H1 (cell line): Measurements from ENCODE around the gene GSTM3. TPM values are rescaled to one million over a fixed set of nuclear protein-coding genes. Genes with fewer than 3 reads are reported as not detected.

Experiments used
- CTCF ChIA-PET: fragments of 300-600 bp; sonication (Branson Sonifier 250); formaldehyde crosslinking; loops from one replicate; lab custom pipeline; 2021; ENCODE audit not compliant: partially characterized antibody; lab: Charles Lee
- POLR2A ChIA-PET: fragments of 300-600 bp; sonication (Branson Sonifier 250); formaldehyde crosslinking; loops from one replicate; lab custom pipeline; 2021; ENCODE audit warnings: inconsistent platforms; ENCODE audit not compliant: partially characterized antibody; lab: Charles Lee
- DNase-seq, 2 experiments: peaks; one replicate each; pipeline versions ENCODE4 v3.0.0 to v3.0.0-alpha.2; 2010 to 2022; ENCODE audit warnings: low spot score in 2 of 2, low read depth in 1 of 2, mixed read lengths in 1 of 2
- FAIRE-seq: peaks from 2 replicates; lab custom pipeline; 2011; peaks lifted over from hg19 to GRCh38; lab: Jason Lieb, UNC
- H2AFZ ChIP-seq: 2 replicates; pipeline ENCODE4 v1.8.1; 2012; ENCODE audit warnings: low read length, inconsistent platforms
- H2AK5ac ChIP-seq: 2 replicates; pipeline ENCODE4 v1.6.1; 2013; ENCODE audit warnings: low read depth, low read length
- H2BK120ac ChIP-seq: replicated peaks from 2 replicates; pipeline ENCODE3; 2013; ENCODE audit warnings: low read depth, low read length, inconsistent platforms
- H2BK12ac ChIP-seq: 2 replicates; pipeline ENCODE4 v1.6.1; 2013; ENCODE audit warnings: low read depth, low read length
- H2BK15ac ChIP-seq: 2 replicates; pipeline ENCODE4 v1.6.1; 2013; ENCODE audit warnings: low read length
- H2BK20ac ChIP-seq: 2 replicates; pipeline ENCODE4 v1.6.1; 2013; ENCODE audit warnings: low read length
- H2BK5ac ChIP-seq: 2 replicates; pipeline ENCODE4 v1.6.1; 2013; ENCODE audit warnings: low read depth, low read length
- H3K14ac ChIP-seq: 2 replicates; pipeline ENCODE4 v1.6.1; 2013; ENCODE audit warnings: inconsistent platforms; ENCODE audit not compliant: insufficient read length
- H3K18ac ChIP-seq: 2 replicates; pipeline ENCODE4 v1.6.1; 2013; ENCODE audit warnings: low read length; ENCODE audit errors: extremely low read depth
- H3K23ac ChIP-seq: 2 replicates; pipeline ENCODE4 v1.6.1; 2013; ENCODE audit warnings: inconsistent platforms; ENCODE audit not compliant: insufficient read length
- H3K23me2 ChIP-seq: 2 replicates; pipeline ENCODE4 v1.6.1; 2013; ENCODE audit warnings: low read depth, low read length
- H3K27ac ChIP-seq: 2 replicates; pipeline ENCODE4 v1.6.1; 2011; ENCODE audit warnings: low read depth, low read length, inconsistent platforms
- H3K27me3 ChIP-seq, 4 experiments: replicated peaks in 1 of 4; 1 replicate in 1 of 4; 2 replicates in 3 of 4; pipeline versions ENCODE4 v1.6.1 to v1.8.1; 2011 to 2013; ENCODE audit warnings: low read length in 3 of 4, mild to moderate bottlenecking in 3 of 4, inconsistent platforms in 2 of 4, mixed read lengths in 2 of 4, moderate library complexity in 1 of 4; ENCODE audit not compliant: control insufficient read depth in 3 of 4, insufficient read depth in 3 of 4; ENCODE audit errors: extremely low read depth in 1 of 4
- H3K36me3 ChIP-seq, 4 experiments: 2 replicates each; pipeline versions ENCODE4 v1.6.1 to v1.8.1; 2011 to 2013; ENCODE audit warnings: mild to moderate bottlenecking in 4 of 4, low read length in 3 of 4, moderate library complexity in 2 of 4, control low read depth in 1 of 4, inconsistent platforms in 1 of 4; ENCODE audit not compliant: insufficient read depth in 4 of 4, control insufficient read depth in 2 of 4
- H3K4ac ChIP-seq: replicated peaks from 2 replicates; pipeline ENCODE3; 2013; ENCODE audit warnings: low read length, low read depth, mixed read lengths, inconsistent platforms; ENCODE audit not compliant: insufficient read length
- H3K4me1 ChIP-seq, 4 experiments: replicated peaks in 1 of 4; 1 replicate in 1 of 4; 2 replicates in 3 of 4; pipeline versions ENCODE4 v1.6.1 to v1.8.1; 2011 to 2013; ENCODE audit warnings: low read length in 3 of 4, inconsistent platforms in 2 of 4, mixed read lengths in 1 of 4; ENCODE audit not compliant: insufficient read depth in 4 of 4, control insufficient read depth in 3 of 4
- H3K4me2 ChIP-seq, 2 experiments: 2 replicates each; pipeline versions ENCODE4 v1.6.1 to v1.8.1; 2011 to 2013; ENCODE audit warnings: low read depth in 2 of 2, low read length in 2 of 2, control low read depth in 1 of 2, inconsistent platforms in 1 of 2, mild to moderate bottlenecking in 1 of 2; ENCODE audit not compliant: insufficient read depth in 1 of 2
- H3K4me3 ChIP-seq, 4 experiments: fragments of 200-600, 300-600 bp in 1 of 4; sonication (generic), shearing (Covaris generic), sonication (Bioruptor Twin) in 1 of 4; 2 replicates each; pipeline versions ENCODE4 v1.5.1 to v1.8.1; 2011 to 2016; ENCODE audit warnings: low read length in 4 of 4, low read depth in 3 of 4, control low read depth in 2 of 4, inconsistent platforms in 2 of 4, mild to moderate bottlenecking in 2 of 4, mixed read lengths in 1 of 4, moderate library complexity in 1 of 4; ENCODE audit not compliant: insufficient read depth in 2 of 4; ENCODE audit errors: extremely low read depth in 1 of 4
- H3K56ac ChIP-seq: replicated peaks from 2 replicates; pipeline ENCODE3; 2013; ENCODE audit warnings: low read depth, mild to moderate bottlenecking, mixed read lengths, low read length, inconsistent platforms; ENCODE audit not compliant: insufficient read length
- H3K79me1 ChIP-seq: 2 replicates; pipeline ENCODE4 v1.6.1; 2013; ENCODE audit warnings: low read depth, low read length, control low read depth
- H3K79me2 ChIP-seq, 2 experiments: 2 replicates each; pipeline versions ENCODE4 v1.6.1 to v1.8.1; 2012 to 2013; ENCODE audit warnings: low read length in 2 of 2, mild to moderate bottlenecking in 2 of 2, inconsistent platforms in 1 of 2; ENCODE audit not compliant: insufficient read depth in 2 of 2, control insufficient read depth in 1 of 2
- H3K9ac ChIP-seq, 4 experiments: replicated peaks in 1 of 4; 1 replicate in 1 of 4; 2 replicates in 3 of 4; pipeline versions ENCODE4 v1.6.1 to v1.8.1; 2011 to 2013; ENCODE audit warnings: low read depth in 3 of 4, low read length in 3 of 4, control low read depth in 2 of 4, mild to moderate bottlenecking in 2 of 4, moderate library complexity in 2 of 4, inconsistent platforms in 1 of 4; ENCODE audit errors: extremely low read depth in 1 of 4
- H3K9me3 ChIP-seq, 2 experiments: 2 replicates each; pipeline versions ENCODE4 v1.6.1 to v1.8.1; 2012 to 2013; ENCODE audit warnings: mild to moderate bottlenecking in 2 of 2, moderate library complexity in 2 of 2, control low read depth in 1 of 2, inconsistent platforms in 1 of 2, low read depth in 1 of 2, low read length in 1 of 2, mixed read lengths in 1 of 2; ENCODE audit not compliant: insufficient read depth in 2 of 2
- H4K20me1 ChIP-seq, 2 experiments: replicated peaks in 1 of 2; 2 replicates each; pipeline versions ENCODE3 to v1.8.1; 2011 to 2013; ENCODE audit warnings: inconsistent platforms in 2 of 2, low read length in 2 of 2, mild to moderate bottlenecking in 1 of 2; ENCODE audit not compliant: insufficient read depth in 2 of 2, control insufficient read depth in 1 of 2
- H4K5ac ChIP-seq: 2 replicates; pipeline ENCODE4 v1.6.1; 2013; ENCODE audit warnings: low read length, low read depth, mixed read lengths, inconsistent platforms; ENCODE audit not compliant: insufficient read length
- H4K8ac ChIP-seq: 2 replicates; pipeline ENCODE4 v1.8.0; 2013; ENCODE audit warnings: mild to moderate bottlenecking, moderate library complexity, low read length, inconsistent platforms; ENCODE audit not compliant: insufficient read depth; ENCODE audit errors: extremely low read depth
- H4K91ac ChIP-seq: replicated peaks from 2 replicates; pipeline ENCODE3; 2013; ENCODE audit warnings: low read length, mixed read lengths, inconsistent platforms; ENCODE audit not compliant: insufficient read length
- BCL11A ChIP-seq, 2 experiments: IDR thresholded peaks; one replicate each; pipeline ENCODE4 v1.6.1; 2011; ENCODE audit warnings: low read depth in 2 of 2, low read length in 2 of 2, mild to moderate bottlenecking in 2 of 2
- CBX5 ChIP-seq: fragments of 300-800, 300-1000 bp; sonication (generic); IDR thresholded peaks from 2 replicates; pipeline ENCODE4 v1.7.1; 2016; ENCODE audit warnings: antibody characterized with exemption, low read length, low read depth
- CHD1 ChIP-seq: IDR thresholded peaks from 2 replicates; pipeline ENCODE4 v1.6.1; 2012; ENCODE audit warnings: low read depth, low read length, improper control_type of control experiment
- JUN ChIP-seq: IDR thresholded peaks from 2 replicates; pipeline ENCODE4 v1.6.1; 2011; ENCODE audit warnings: low read depth, mild to moderate bottlenecking, improper control_type of control experiment, low read length
- JUND ChIP-seq: IDR thresholded peaks from 2 replicates; pipeline ENCODE4 v1.6.1; 2011; ENCODE audit warnings: mild to moderate bottlenecking, improper control_type of control experiment, low read length
- KDM5A ChIP-seq: fragments of 200-600 bp; IDR thresholded peaks from 2 replicates; pipeline ENCODE4 v1.7.1; 2012; ENCODE audit warnings: mild to moderate bottlenecking, low read length, inconsistent platforms, mixed read lengths
- NANOG ChIP-seq: IDR thresholded peaks from 2 replicates; pipeline ENCODE4 v1.6.1; 2011; ENCODE audit warnings: low read length, low read depth, mild to moderate bottlenecking, inconsistent platforms; ENCODE audit not compliant: insufficient read depth, poor library complexity, severe bottlenecking
- PHF8 ChIP-seq: fragments of 200-600 bp; sonication (generic); conservative IDR thresholded peaks from 2 replicates; pipeline ENCODE4 v1.7.1; 2012; ENCODE audit warnings: low read depth, mild to moderate bottlenecking, inconsistent platforms, low read length, moderate library complexity
- SIN3A ChIP-seq, 2 experiments: IDR thresholded peaks in 1 of 2; conservative IDR thresholded peaks in 1 of 2; 2 replicates each; pipeline ENCODE4 v1.6.1; 2011 to 2012; ENCODE audit warnings: low read length in 2 of 2, improper control_type of control experiment in 1 of 2, low read depth in 1 of 2, mild to moderate bottlenecking in 1 of 2
- SP2 ChIP-seq: IDR thresholded peaks from 2 replicates; pipeline ENCODE4 v1.6.1; 2012; ENCODE audit warnings: mild to moderate bottlenecking, low read length, inconsistent platforms
- WGBS, 2 experiments: shearing (Covaris generic) in 1 of 2; methylation state at CpG; one replicate each; pipeline versions ENCODE4 v1.1.6 to v1.1.7; 2013 to 2015; ENCODE audit warnings: low lambda C conversion rate in 2 of 2, mixed read lengths in 2 of 2, inconsistent platforms in 1 of 2, low coverage in 1 of 2, missing lambda C conversion rate in 1 of 2; ENCODE audit not compliant: insufficient replicate concordance in 2 of 2, insufficient coverage in 1 of 2, insufficient read length in 1 of 2; ENCODE audit errors: extremely low coverage in 1 of 2, missing lambda C conversion rate in 1 of 2; 5-methylcytosine and 5-hydroxymethylcytosine counted together
- polyA plus RNA-seq, 7 experiments: library from polyadenylated mRNA; depleted of rRNA in 3 of 7; stranded (reverse) in 5 of 7; unstranded in 2 of 7; fragments of >200 nt in 5 of 7; fragments of 200-250 nt in 2 of 7; gene quantifications; 1 replicate in 5 of 7; 2 replicates in 1 of 7; 4 replicates in 1 of 7; pipeline versions ENCODE4 v1.2.1 to v1.2.3, GENCODE V29; 2011 to 2013; ENCODE audit warnings: missing spikeins in 2 of 7, mixed read lengths in 2 of 7
- total RNA-seq: library from RNA; stranded (reverse); fragmentation: NEBNext Ultra II Directional; extraction: Animal tissue kit (Norgen Biotek cat#: 25700); gene quantifications from 2 replicates; pipeline ENCODE4 v1.2.1, GENCODE V29; 2021
- TF ChIP-seq, protein P1 (sequence below): IDR thresholded peaks from 2 replicates; pipeline ENCODE4 v1.6.1; 2012; ENCODE audit warnings: inconsistent platforms

The GSTM3 gene
- total and polyA plus RNA-seq, 2 of the 8 experiments (the other 6 are each of a cell fraction or from before 2014, with no cell fraction given) = 2.2 to 5.1 TPM

DNA sequence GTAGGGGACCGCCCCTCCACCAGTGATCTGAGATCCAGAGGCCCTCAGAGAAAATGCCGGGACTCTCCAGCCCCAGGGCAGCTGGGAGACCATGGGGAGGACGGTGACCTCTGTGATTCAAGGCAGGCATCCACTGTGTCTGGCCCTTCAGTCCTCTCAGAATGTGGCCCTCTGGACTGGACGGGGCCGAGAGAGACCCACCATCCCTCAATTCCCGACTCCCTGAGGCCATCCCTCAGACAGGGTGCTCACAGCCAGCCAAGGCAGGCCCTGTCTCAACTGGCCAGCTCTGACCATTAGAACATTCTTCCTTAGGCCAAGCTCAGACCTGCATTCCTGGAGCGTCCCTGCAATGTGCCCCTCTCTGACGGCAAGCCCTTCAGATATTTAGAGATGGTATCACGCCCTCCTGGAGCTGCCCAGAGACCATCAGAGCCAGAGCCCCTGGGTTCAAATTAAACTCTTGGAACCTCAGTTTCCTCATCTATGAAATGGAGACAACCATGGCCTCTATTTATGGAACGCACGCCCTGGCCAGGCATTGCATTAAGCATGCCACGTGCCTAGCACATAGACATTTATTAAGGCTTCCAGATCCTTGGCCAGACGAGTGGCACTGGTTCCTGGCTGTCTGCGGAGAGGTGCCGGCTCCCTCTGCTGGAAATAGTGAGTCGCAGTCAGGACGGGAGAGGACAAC, 32.5 kb upstream of the GSTM3 start:
- Histone ChIP-seq H3K14ac (no peak overlapping the region), H2BK5ac (no peak overlapping the region), H3K18ac (no peak overlapping the region), H2BK12ac (no peak overlapping the region), H4K8ac (peak overlapping the region; percentile 46; the same call in 1 of the 2 replicates), H3K36me3 (no peaks in the 10 kb centered on the region), H3K4me3 (no peak overlapping the region), H3K9me3 (no peaks in the 10 kb centered on the region), H2AK5ac (no peak overlapping the region), H3K9ac (no peak overlapping the region), H3K56ac (no peak overlapping the region), H3K23me2 (0 out of 2 replicates have a peak, but pooled peaks cover 1% of the 10 kb centered on the region), H2BK120ac (no peak overlapping the region), H2BK20ac (peak overlapping the region; percentile 18; the same call in 1 of the 2 replicates), H3K4me2 (no peak overlapping the region), H4K91ac (peak overlapping the region; percentile 35), H3K4ac (no peak overlapping the region), H2AFZ (no peak overlapping the region), H2BK15ac (peak overlapping the region; percentile 72; the same call in 1 of the 2 replicates), H3K23ac (no peak overlapping the region), H3K27me3 (no peaks in the 10 kb centered on the region; a peak in 2 of 7 replicates), H3K4me1 (peaks cover 0 to 4% (median 0%) of the 10 kb centered on the region in 4 experiments; a peak in 1 of 7 replicates), H3K79me1 (no peaks in the 10 kb centered on the region), H4K5ac (no peak overlapping the region), H3K27ac (no peak overlapping the region), H3K79me2 (no peaks in the 10 kb centered on the region), H4K20me1 (no peaks in the 10 kb centered on the region)
- FAIRE-seq (no peak), DNase-seq (peak; percentile 34 to 66)
- POLR2A ChIA-PET = interaction anchor here (0.7 to 3.2 kb wide), 2 partner anchors 212 to 219 kb away, joined by 3 to 14 read pairs; partner anchors contain the start of gene AHCYL1
- 56% methylated on average over 17 of the region's 17 CpGs; no CpG with 5 or more reads in 1 of the 2 experiments for WGBS, 2 experiments
- CTCF ChIA-PET = interaction anchor here (0.7 to 27.2 kb wide), 42 partner anchors 9 to 241 kb away, joined by 3 to 700 read pairs (median 6); partner anchors contain the start of genes AHCYL1, EPS8L3, GNAI3 and GSTM3
- TF ChIP-seq JUND (no peak), JUN (no peak), BCL11A (IDR thresholded peaks at IDR 0.05; ENCODE audit: low read depth in 2 of 2, low read length in 2 of 2) (no peak), CHD1 (no peak), KDM5A (no peak), CBX5 (no peak), PHF8 (no peak), NANOG (no peak), SP2 (no peak), SIN3A (conservative IDR thresholded peaks at IDR 0.05 in 1 of 2, IDR thresholded peaks at IDR 0.05 in 1 of 2; ENCODE audit: low read depth in 1 of 2, low read length in 2 of 2) (no peak)
- TF ChIP-seq, protein P1, sequence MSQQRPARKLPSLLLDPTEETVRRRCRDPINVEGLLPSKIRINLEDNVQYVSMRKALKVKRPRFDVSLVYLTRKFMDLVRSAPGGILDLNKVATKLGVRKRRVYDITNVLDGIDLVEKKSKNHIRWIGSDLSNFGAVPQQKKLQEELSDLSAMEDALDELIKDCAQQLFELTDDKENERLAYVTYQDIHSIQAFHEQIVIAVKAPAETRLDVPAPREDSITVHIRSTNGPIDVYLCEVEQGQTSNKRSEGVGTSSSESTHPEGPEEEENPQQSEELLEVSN = peak; percentile 63
